ENCODE data around the gene OTOG.

Gene OTOG

GRCh38 chr11:17636721-17637120, 89.7 kb downstream of the OTOG start:
- no peak for DNase-seq

GRCh38 chr11:17637901-17638300, 90.8 kb downstream of the OTOG start:
- no peak for DNase-seq

- DNase-seq: no peak
Measured at GRCh38 chr11:17638311-17638710, 91.3 kb downstream of the OTOG start.

GRCh38 chr11:17639091-17639490, 92.0 kb downstream of the OTOG start:
- DNase-seq: no peak

- no peak for DNase-seq
Measured at GRCh38 chr11:17639781-17640180, 92.7 kb downstream of the OTOG start.

GRCh38 chr11:17640493-17641164, 93.6 kb downstream of the OTOG start:
- DNase-seq: no peak

GRCh38 chr11:17641792-17642350, 94.8 kb downstream of the OTOG start:
- DNase-seq: no peak

GRCh38 chr11:17642370-17642769, 95.3 kb downstream of the OTOG start:
- DNase-seq: no peak

GRCh38 chr11:17642980-17643379, 95.9 kb downstream of the OTOG start:
- no peak for DNase-seq

GRCh38 chr11:17643506-17644405, 96.7 kb downstream of the OTOG start:
- DNase-seq: no peak

GRCh38 chr11:17645190-17645970, 98.3 kb downstream of the OTOG start:
- DNase-seq: no peak

GRCh38 chr11:17646451-17647145, 99.5 kb downstream of the OTOG start:
- DNase-seq: no peak

- DNase-seq: no peak
Measured at GRCh38 chr11:17648528-17648927, 101.5 kb downstream of the OTOG start.

- DNase-seq: no peak
Measured at GRCh38 chr11:17649261-17649660, 102.2 kb downstream of the OTOG start.

- no peak for DNase-seq
Measured at GRCh38 chr11:17649696-17650095, 102.6 kb downstream of the OTOG start.

- no peak for DNase-seq
Measured at GRCh38 chr11:17650127-17650911, 103.3 kb downstream of the OTOG start.

GRCh38 chr11:17651061-17651460, 104.0 kb downstream of the OTOG start:
- DNase-seq: no peak

GRCh38 chr11:17651681-17652080, 104.6 kb downstream of the OTOG start:
- DNase-seq: no peak

GRCh38 chr11:17652556-17652955, 105.5 kb downstream of the OTOG start:
- DNase-seq: no peak

GRCh38 chr11:17653611-17654010, 106.6 kb downstream of the OTOG start:
- DNase-seq: no peak

GRCh38 chr11:17655682-17656081, 108.6 kb downstream of the OTOG start:
- no peak for DNase-seq

- no peak for DNase-seq
Measured at GRCh38 chr11:17658211-17658610, 111.2 kb downstream of the OTOG start.
